Left hindlimb (tissue), 1 donor: ENCODE measurements around the gene SLC35E2B.
"Not testable (repeated sequence)": the region's sequence is repeated elsewhere in the genome, so short reads cannot be mapped to it uniquely, and the experiment has no call there.

Experiments used
- DNase-seq: peaks from one replicate; pipeline ENCODE4 v3.0.0-alpha.2; 2018

SLC35E2B gene

DNA sequence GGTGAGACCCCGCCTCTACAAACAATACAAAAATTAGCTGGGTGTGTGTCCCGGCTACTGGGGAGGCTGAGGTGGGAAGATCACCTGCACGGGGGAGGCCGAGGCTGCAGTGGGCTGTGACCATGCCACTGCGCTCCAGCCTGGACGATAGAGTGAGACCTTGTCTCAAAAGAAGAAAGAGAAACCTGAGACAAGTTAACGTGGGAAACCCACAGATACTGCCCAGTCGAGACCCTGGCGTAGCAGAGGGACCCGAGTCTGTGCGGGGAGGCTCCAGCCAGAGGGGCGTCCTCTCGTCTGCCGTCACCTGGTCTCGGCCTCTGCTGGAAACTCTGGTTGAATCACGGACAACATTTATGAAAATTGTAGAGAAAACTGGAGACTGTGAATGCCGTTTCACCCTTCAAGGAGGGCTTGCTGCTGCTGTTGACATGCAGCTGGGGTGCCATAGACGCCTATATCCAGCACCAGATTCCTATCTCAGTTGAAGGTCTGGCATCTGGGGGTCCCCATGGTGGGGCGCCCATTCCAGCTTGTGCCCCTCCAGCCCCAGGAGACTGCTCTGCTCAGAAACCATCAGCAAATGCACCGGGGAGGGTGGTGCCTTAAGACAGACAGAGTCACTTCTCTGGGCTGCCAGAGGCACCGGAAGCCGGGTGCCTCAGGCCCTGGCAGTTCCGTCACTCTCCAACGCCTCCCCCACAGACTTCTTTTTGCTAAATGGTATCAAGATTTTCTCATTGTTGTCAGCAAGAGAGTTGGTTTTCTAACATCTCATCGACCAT lies 20.2 kb downstream of the SLC35E2B start:
- no peak for DNase-seq

DNA sequence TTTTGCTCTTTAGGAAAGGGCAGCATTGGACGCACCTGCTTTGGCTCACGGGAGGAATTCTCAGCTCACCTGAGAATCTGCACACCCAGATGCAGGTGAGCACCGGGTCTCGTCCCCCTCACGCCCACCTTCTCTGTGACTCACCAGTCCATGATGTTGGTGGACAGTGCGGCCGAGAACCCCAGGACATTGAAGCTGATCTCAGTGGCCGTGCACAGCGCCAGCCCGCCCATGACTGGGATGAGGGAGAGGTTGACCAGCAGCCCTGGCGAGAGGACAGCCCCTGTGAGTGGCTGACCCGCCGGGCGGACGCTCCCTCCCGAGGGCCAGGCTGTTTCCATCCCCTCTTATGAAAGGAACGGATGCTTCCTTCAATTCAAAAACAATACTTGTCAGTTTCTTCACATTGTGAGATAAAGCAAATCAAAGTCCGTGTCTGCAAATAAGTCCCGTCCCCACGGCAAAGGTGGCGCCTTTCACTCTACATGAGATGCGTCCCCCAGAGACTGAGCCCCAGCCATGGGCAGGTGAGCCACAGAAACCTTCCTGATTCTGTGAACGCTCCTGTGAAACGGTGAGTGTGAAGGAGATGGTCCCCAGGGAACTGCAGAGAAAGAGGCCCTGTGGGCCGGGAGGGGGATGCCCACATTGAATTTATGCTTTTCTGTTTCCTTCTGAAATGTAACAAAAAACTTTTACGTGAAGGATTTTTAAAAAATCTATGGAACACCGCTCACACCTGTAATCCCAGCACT lies 21.1 kb downstream of the SLC35E2B start:
- DNase-seq: no peak

DNA sequence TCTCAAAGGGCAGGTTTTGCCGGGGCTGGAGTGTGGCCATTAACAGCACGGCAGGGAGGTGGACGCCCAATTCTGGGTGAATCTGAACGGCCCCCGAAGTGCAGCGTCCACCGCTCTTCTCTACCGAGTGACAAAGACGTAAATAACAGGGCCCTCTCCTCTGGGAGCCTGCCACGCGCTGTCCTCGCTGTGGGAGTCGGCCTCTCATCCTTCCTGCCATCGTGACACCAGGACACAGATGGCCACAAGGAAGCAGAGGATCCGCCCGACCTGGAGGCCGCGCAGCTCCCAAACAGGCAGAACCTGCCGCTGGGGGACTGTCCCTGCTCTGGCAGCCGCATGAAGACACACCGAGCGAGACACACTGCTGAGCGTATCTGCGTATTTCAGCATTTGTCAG lies 21.7 kb downstream of the SLC35E2B start:
- DNase-seq: no peak

DNA sequence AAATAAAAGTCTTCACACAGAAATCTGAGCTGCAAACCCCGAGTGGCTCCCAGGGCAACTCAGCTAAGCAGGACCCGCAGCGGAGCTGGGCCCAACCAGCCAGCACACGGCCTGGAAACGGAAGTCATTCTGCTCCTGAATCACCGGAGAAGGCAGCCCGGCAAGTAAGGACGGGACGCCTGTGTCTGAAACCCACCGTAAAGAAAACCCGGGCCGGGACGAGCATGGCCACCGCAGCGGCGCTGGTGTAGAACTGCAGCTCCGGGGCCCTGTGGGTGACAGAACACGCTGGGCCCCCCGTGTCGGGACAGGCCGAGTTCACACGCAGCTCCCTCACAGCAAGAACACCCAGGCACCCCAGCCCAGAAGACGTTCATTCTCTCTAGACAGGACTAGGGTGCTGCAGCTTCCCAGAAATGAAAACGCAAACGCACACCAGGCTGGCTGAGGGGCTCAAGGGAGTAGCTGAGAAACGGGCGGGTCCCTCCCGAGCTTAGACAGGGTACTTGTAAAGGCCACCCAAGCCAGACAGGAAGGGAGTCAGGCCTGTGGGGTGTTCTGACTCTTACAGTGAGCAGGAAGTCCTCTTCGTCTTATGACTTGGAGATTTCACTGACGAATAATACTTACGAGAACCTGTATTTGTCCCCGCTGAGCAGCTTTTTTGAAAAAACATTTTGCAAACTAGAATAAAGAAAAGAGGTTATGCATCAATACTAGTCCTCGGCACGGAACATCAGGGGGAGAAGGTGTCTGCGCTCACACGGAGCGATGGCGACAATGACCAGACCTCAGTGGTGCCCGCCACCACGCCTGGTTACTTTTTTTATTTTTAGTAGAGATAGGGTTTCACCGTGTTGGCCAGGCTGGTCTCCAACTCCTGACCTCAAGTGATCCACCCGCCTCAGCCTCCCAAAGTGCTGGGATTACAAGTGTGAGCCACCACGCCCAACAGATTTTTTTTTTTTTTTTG lies 22.8 kb downstream of the SLC35E2B start:
- DNase-seq: no peak

DNA sequence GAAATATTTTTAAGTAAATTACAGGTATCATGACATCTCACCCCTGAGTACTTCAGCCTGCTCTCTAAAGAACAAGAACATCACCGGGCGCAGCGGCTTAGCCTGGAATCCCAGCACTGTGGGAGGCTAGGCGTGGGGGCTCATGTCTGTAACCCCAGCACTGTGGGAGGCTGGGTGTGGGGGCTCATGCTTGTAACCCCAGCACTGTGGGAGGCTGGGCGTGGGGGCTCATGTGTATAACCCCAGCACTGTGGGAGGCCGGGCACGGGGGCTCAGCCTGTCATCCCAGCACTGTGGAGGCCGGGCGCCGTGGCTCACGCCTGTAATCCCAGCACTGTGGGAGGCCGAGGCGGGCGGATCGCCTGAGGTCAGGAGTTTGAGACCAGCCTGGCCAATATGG lies 26.1 kb downstream of the SLC35E2B start:
- no peak for DNase-seq

DNA sequence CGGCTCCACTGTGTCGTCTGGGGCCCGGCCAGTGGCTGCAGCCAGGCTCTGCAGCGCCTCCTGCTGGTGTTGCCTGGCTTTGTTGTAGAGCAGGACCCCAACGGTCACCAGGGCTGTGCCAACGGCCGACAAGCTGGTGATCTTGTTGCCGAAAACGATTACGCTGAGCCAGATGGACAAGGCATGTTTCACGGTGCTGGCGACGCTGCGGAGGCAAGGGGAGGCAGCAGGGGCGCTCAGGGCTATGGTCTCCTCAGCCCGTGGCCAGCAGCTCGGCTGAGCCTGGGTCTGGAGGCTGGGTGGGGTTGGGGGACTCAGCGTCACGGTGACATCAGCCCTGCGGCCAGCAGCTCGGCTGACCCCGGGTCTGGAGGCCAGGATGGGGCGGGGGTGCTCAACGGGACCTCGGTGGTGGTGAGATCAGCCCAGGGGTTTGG lies 26.8 kb downstream of the SLC35E2B start:
- DNase-seq: no peak

DNA sequence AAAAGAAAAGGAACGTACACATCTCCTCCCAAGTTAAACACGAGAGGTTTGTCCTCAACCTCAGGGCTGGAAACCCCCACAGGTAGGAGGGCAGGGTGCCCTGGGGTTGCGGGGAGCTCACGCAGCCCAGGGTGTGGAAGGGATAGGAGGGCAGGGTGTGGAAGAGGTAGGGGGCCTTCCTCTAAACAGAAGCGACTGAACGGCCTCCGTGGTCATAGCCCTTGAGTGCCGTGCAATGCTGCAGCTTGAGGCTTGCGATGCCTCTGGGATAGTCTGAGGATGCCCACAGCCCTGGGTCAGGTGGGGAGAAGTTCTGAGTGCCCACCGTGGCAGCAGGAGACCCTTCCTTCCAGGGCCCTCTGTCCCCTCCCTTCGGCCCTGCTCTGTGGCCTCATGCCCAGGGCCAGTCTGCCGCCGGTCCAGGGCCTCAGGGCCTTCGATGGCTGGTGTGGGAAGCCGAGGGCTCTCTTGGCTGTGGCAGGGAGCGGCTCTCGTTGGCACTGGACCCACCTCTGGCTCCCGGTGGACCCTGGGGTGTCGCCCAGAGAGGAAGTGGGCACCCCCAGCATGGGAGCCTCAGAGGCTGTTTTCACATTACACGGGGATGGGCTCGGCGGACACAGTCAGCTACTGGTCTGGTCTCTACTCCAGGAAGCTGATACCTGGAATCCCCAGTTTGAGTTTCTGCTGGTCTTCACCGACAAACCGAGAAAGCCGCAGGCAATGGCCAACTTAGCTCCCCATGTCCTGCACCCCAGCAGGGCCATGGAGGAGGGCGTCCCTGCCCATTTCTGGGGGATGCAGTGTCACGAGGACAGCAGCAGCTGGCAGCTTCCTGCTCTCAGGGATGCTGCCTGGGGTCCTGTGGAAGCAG lies 27.4 kb downstream of the SLC35E2B start:
- no peak for DNase-seq

DNA sequence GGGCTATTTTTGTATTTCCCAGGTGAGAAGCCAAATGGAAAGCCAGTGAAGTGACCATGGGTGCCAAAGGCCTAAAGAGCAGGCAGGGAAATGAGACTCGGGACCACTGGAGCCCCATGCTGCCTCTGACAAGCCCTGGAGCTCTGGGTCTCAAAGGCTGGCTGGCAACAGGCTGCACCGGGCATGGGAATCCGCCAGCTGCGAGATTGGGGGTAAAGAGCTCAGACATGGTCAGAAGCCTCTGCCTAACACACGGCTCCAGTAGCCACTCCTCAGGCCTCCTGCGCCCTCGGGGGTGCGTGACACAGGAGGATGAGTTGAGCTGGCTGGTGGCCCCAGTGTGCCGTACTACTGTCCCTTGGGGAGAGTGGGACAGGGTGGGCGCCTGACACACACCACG lies 28.3 kb downstream of the SLC35E2B start:
- not testable (repeated sequence) for DNase-seq

DNA sequence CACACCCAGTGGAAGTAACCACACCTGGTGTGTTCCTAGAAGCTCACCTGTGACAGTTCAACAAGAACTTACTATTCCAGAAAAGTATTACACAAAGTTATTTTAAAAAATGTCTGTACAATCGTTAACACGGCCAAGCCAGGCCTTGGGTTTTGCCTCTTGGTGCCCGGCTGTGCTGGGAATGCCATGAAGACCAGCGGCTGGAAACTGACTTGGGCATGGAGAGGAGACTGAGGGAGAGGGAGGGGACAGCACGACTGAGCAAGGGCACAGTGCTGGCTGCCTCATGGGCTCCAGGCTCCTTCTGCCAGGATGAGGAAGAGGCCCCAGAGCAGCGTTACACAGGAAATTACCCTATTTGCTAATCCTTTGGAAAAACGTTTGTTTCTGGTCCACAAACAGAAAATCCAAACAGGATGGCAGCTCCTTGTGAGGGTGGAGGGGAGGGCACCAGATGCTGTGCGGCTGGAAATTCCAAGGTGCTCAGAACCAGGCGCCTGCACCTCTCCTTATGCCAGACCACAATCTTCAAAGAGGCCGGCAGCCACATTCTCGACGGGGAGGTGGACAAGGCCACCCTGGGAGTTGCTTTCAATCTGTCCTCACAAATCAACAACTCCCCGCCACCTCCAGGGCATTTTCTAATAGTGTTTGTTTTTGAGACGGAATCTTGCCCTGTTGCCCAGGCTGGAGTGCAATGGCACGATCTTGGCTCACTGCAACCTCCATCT lies 29.6 kb downstream of the SLC35E2B start:
- not testable (repeated sequence) for DNase-seq

DNA sequence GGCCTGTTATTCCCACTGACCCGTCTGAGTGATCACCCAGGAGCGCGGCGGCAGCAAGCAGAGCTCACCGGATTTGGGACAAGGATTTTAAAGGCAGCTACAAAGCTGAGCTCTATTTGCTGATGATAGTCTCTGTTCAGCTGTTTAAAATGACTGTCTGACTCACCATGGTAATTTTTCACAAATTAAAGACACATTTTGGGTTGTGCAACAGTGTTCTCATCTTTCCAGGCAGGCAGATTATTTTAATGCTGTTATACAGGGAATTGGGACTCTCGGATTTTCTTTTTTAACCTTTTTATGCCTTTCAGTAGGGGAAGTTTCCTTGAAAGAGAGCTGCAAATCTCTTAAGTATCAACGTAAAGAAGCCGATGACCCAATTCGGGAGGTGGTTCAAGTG lies 30.2 kb downstream of the SLC35E2B start:
- DNase-seq: not testable (repeated sequence)

DNA sequence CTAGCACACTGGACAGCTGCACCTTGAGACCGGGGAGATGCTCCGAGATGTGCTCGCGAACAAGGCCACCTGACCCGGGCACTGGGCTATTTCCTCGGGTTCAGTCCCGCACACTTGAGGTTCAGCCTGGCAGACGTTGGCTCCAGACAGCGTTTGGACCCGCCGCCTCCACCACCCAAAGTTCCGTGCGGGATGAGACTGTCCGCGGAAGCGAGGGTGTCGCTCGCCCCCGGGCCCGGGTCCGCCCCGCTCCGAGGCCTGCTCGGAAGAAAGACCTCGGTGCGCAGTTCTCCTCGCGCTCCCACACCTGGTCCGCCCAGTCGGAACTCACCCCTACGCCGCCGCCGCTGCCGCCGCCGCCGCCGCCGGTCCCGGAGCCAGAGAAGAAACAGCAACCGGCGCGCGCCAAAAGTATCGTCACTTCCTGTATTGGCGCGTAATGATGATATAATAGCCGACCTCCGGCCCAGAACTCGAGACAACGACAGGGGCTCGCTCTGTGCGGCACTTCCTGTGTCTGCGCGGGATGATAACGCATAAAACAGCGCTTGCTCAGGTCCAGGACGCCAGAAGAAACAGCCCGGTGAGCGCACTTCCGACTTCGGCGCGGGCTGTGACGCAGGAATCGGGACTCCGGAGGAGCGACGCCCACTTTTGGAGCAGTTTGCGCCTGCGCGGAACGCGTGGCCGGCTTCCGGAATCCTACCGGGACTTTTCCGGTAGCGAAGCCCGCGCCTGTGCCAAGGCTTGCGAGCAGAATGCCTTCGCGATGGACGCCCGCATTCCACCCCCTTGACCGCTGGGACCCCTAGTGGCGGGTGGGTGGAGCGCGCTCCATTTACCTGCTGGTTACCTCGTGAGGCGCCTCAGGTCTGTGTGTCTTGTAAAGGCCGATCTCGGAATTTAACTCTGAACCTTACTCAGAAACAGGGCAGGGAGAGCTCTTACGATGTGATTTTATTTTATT lies 33.7 kb downstream of the SLC35E2B start, which contains the start of gene CDK11B:
Gene CDK11B (minus strand): TSS at position 422 of the 967 bp plus-strand sequence. CDS start 1,519 bp downstream, outside the sequence.
- DNase-seq: peak; percentile 99

DNA sequence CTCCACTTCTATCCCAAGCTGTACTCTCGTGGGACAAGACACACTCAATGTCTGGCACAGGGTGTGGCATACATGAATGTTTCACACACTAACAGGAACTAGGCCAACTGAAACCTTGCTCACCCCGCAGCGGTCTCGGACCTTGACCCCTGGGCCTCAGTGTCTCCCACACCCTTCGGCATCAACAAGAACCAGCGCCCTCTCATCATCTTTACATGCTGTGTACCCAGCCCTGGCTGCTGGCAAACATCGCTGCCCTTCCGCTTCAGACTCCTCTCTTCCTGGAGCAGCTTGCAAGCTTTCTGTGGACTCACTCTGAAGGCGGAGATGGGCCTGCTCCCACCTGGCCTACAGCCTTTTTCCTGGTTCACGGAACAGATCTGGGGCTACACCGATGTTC lies 44.3 kb downstream of the SLC35E2B start:
- not testable (repeated sequence) for DNase-seq

DNA sequence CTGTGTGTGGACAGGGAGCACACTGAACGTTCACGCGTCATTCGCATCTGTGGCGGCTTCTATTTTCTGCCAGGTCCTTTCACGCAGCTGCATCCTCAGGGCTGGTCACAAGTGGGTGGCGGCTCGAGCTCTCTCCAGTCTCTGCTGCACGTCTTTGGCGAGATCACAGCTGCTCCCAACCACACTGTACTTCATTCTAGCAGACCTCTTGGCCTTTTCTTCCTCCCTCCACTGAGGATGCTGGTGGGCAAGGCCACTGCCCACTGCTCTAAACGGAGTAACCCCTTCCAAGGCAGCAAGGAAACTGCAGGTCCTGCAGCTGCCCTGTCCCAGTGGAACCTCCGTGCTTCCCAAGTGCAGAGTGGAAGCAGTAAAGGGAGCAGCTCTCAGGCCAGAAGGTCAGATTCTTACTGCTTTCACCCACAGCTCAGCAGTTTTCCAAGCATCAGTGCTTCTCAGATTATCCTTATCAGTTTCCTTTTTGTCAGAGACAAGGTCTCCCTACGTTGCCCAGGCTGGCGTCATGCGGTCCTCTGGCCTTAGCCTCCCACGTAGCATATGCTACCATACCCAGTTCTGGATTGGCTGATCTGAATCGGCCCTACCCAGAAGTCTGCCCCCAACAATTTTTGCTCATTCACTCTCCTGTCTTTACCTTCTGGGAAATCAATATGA lies 44.9 kb downstream of the SLC35E2B start:
- not testable (repeated sequence) for DNase-seq

DNA sequence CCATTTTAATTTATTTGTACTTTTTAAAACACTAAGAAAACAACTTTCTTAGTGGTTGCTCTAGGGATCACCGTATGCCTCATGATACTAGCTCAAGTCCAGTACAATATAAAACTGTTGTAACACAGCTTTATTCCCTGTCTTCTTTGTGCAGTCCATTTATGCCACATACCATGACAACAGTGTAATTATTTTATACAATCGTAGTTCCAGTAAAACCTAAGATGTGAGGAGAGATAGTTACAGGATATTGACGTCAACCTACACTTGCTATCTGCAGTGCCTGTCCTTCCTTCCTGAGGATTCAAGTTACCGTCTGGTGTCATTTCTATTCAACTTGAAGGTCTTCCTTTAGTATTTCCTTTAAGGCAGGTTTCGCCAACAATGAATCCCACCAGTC lies 46.3 kb downstream of the SLC35E2B start:
- not testable (repeated sequence) for DNase-seq

DNA sequence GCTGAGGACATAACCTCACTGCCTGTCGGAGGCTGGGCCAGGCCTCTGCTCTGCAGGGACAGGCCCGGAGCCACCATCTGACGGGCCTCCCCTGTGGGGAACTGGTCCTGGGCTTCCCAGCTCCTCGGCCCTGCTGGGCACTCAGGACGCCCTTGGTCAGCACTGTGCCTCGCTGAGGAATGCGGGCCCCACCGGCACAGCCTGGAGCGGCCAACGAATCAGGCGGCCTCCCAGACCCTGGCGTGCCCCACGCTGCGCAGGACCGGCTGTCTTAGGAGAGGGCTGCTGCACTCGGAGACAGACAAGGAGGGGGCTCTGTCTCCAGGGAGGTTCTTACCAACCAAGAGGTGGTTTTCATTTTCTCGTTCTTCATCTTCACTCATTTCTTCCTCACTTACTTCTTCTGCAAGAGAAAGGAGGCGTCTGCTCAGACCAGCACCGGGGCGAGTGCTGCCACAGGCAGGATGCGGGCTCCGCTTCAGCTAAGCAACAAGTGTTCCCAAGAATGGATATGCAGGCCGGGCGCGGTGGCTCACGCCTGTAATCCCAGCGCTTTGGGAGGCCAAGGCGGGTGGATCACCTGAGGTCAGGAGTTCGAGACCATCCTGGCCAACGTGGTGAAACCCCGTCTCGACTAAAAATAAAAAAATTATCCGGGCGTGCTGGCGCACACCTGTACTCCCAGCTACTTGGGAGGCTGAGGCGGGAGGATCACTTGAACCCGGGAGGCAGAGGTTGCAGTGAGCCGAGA lies 51.7 kb downstream of the SLC35E2B start:
- DNase-seq: not testable (repeated sequence)

DNA sequence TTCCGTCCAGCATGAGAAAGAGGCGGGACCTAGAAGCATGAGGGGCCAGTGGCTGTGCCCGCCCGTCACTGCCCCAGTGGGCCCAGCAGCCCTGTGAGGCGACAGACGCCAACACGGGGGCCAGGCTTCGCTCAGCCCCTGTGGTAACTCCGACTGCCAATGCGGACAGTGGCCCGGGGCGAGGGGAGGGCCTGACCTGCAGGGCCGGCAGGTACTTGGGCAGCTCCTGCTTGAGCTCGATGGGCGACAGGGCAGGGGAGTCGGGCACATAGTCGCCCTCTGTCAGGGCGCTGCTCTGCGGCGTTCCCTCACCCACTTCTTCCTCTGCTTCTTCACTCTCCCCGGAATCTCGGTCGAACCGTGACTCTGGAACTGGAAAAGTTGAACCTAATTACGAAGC lies 52.5 kb downstream of the SLC35E2B start:
- DNase-seq: not testable (repeated sequence)

DNA sequence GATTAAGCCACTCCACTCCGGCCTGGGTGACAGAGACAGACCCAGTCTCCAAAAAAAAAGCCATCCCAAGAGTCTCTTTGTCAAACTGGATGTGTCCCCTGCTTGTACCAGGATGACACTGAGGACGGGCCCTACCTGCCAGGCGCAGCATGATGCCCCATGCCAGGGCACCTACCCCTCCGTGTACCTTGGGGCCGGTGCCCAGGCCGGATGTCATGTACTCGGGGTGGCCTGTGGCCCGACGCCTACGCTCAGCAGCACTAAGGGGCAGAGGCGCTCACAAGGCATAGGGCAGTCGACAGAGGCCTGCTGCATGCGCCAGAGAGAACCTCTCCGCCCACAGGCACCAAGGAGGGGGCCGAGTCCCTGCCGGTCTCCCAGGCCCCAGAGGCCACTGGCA lies 53.2 kb downstream of the SLC35E2B start:
- DNase-seq: not testable (repeated sequence)

DNA sequence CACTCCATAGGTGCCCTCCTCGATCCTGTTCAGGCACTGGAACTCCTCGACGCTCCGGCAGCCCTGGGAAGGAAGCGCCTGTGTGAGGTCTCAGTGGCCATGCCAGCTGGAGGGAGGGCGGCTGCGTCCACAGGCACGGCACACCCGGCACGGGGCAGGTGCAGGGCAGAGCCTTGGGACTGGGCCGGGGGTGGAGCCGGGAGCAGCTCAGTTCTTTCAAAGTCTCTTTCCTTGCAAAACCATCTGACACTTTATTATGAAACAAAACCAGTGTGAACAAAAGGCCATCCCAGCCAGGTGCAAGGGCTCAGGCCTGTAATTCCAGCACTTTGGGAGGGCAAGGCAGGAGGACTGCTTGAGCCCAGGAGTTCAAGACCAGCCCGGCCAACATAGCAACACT lies 54.1 kb downstream of the SLC35E2B start:
- not testable (repeated sequence) for DNase-seq
